Erythroblast (primary cell): ENCODE measurements around the gene CENPC.

Source experiments
- GATA1 ChIP-seq: IDR thresholded peaks from 2 replicates; pipeline ENCODE4 v1.6.1; 2011; ENCODE audit warnings: low read depth, mild to moderate bottlenecking, control low read depth, low read length, moderate library complexity
- POLR2A ChIP-seq: IDR thresholded peaks from 2 replicates; pipeline ENCODE4 v1.6.1; 2011; ENCODE audit warnings: mild to moderate bottlenecking, low read length

- TF ChIP-seq POLR2A, result no peak
- no peak for TF ChIP-seq GATA1
Observed at GRCh38 chr4:67465032-67465762, 80.1 kb downstream of the CENPC start.
